GM12878 (cell line): ENCODE measurements around the gene AHR. TPM values are rescaled to one million over a fixed set of nuclear protein-coding genes. Genes with fewer than 3 reads are reported as not detected.

Experiments used
- E2F4 ChIP-seq: IDR thresholded peaks from 2 replicates; pipeline ENCODE4 v1.6.1; 2012; ENCODE audit warnings: low read depth, low read length, improper control_type of control experiment
- E2F8 ChIP-seq: fragments of 450-650 bp; IDR thresholded peaks from 2 replicates; pipeline ENCODE4 v1.6.1; 2018; ENCODE audit warnings: mild to moderate bottlenecking, low read depth, moderate library complexity; ENCODE audit not compliant: partially characterized antibody
- RAD21 ChIP-seq: IDR thresholded peaks from 2 replicates; pipeline ENCODE4 v1.6.1; 2011; ENCODE audit warnings: mild to moderate bottlenecking, low read depth, low read length, moderate library complexity; ENCODE audit not compliant: insufficient read depth
- SKIL ChIP-seq: fragments of 450-650 bp; IDR thresholded peaks from 2 replicates; pipeline ENCODE4 v1.6.1; 2017; ENCODE audit warnings: mild to moderate bottlenecking, low read depth, inconsistent platforms; ENCODE audit not compliant: poor library complexity, severe bottlenecking
- ZNF274 ChIP-seq: IDR thresholded peaks from one replicate; pipeline ENCODE4 v1.8.0; 2011; ENCODE audit not compliant: insufficient read length, insufficient read depth
- polyA plus RNA-seq, 11 experiments: library from polyadenylated mRNA; depleted of rRNA in 4 of 11; unstranded in 6 of 11; stranded (reverse) in 5 of 11; fragments of >200 nt; fragmentation: Nextera tagmentation in 4 of 11; fragmentation: Illumina TruSeq in 1 of 11; extraction: Ambion mirVana in 4 of 11; extraction: Trizol in 1 of 11; gene quantifications; 1 replicate in 1 of 11; 2 replicates in 10 of 11; pipeline versions ENCODE4 v1.2.1 to v1.2.3, GENCODE V29; 2011 to 2016; ENCODE audit warnings: inconsistent platforms in 2 of 11, missing spikeins in 2 of 11, low read depth in 1 of 11
- total RNA-seq, 4 experiments: library from RNA; depleted of rRNA in 3 of 4; stranded (reverse); fragments of >200 nt in 3 of 4; fragmentation: Illumina TruSeq in 1 of 4; extraction: Trizol in 1 of 4; gene quantifications; 2 replicates each; pipeline versions ENCODE4 v1.2.1 to v1.2.3, GENCODE V29; 2013 to 2021

Gene AHR
- total and polyA plus RNA-seq, 10 of the 15 experiments (the other 5 are each of a cell fraction or from before 2014, with no cell fraction given): 1.7 to 16.9 (median 4.5) TPM

DNA sequence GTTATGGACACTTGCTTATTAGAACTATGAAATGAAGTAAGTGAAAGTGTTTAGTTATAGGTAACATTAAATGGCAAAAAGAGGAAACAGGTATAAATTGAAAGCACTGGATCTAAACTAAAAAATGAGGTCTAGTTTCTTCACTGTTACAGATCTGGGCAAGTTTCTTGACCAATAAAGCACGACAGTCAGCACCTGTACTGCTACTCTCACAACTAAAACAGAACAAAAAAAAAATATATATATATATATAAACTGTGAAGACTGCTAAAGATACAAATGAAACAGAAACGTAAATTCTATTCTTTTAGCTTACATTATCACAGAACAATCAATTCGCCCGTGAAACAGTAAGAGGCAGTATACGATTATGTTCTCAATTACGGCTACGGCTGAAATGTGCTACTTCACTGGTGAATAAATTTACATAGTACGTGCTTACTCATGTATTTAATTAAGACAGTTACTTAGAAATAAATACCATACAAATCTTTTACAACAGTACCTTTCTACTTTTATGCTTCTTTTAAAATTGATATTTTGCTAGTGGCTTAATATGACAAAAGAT is 4.2 kb downstream of the AHR start (continued):
- no peak for TF ChIP-seq E2F8
- no peak for TF ChIP-seq E2F4
- no peak for TF ChIP-seq ZNF274
- TF ChIP-seq RAD21: peak; percentile 81
- TF ChIP-seq SKIL: peak; percentile 27
